Osteoblast (primary cell): Measurements from ENCODE around the gene CALN1. TPM values are rescaled to one million over a fixed set of nuclear protein-coding genes. Genes with fewer than 3 reads are reported as not detected.

Experiments used
- DNase-seq: peaks from one replicate; pipeline ENCODE4 v3.0.0; 2011; ENCODE audit warnings: low spot score, mixed read lengths; ENCODE audit not compliant: insufficient read length; ENCODE audit errors: missing footprints
- H2AFZ ChIP-seq: 2 replicates; pipeline ENCODE4 v1.6.0; 2011; ENCODE audit warnings: mild to moderate bottlenecking, low read length
- H3K27ac ChIP-seq: 2 replicates; pipeline ENCODE4 v1.5.1; 2011; ENCODE audit warnings: mild to moderate bottlenecking, low read depth, low read length, moderate library complexity
- H3K27me3 ChIP-seq: 2 replicates; pipeline ENCODE4 v1.6.0; 2012; ENCODE audit warnings: mild to moderate bottlenecking, control low read depth, inconsistent platforms, low read length, moderate library complexity; ENCODE audit not compliant: insufficient read depth
- H3K36me3 ChIP-seq: 2 replicates; pipeline ENCODE4 v1.5.1; 2011; ENCODE audit warnings: mild to moderate bottlenecking, low read length, control low read depth, moderate library complexity; ENCODE audit not compliant: insufficient read depth
- H3K4me1 ChIP-seq: 2 replicates; pipeline ENCODE4 v1.5.1; 2011; ENCODE audit warnings: mild to moderate bottlenecking, low read length, control low read depth, moderate library complexity; ENCODE audit not compliant: insufficient read depth
- H3K4me2 ChIP-seq: 2 replicates; pipeline ENCODE4 v1.6.0; 2011; ENCODE audit warnings: mild to moderate bottlenecking, low read length; ENCODE audit not compliant: insufficient read depth
- H3K4me3 ChIP-seq: fragments of 200-600 bp; sonication (generic); 3 replicates; pipeline ENCODE4 v1.5.1; 2012; ENCODE audit warnings: mild to moderate bottlenecking, low read length, inconsistent platforms; ENCODE audit not compliant: insufficient read depth
- H3K79me2 ChIP-seq: 2 replicates; pipeline ENCODE4 v1.6.0; 2012; ENCODE audit warnings: mild to moderate bottlenecking, low read length, control low read depth, inconsistent platforms; ENCODE audit not compliant: insufficient read depth
- H3K9me3 ChIP-seq: 2 replicates; pipeline ENCODE4 v1.5.1; 2011; ENCODE audit warnings: low read depth, low read length, control low read depth
- H4K20me1 ChIP-seq: 2 replicates; pipeline ENCODE4 v1.6.0; 2012; ENCODE audit warnings: mild to moderate bottlenecking, low read length, control low read depth; ENCODE audit not compliant: insufficient read depth
- CTCF ChIP-seq: IDR thresholded peaks from 2 replicates; pipeline ENCODE4 v1.5.1; 2011; ENCODE audit warnings: mild to moderate bottlenecking, low read depth, low read length, moderate library complexity; ENCODE audit errors: extremely low read depth
- total RNA-seq: library from RNA; depleted of rRNA; stranded (reverse); fragments of >200 nt; gene quantifications from 2 replicates; pipeline ENCODE4 v1.2.3, GENCODE V29; 2012

The CALN1 gene
- total RNA-seq, 1 donor, result not detected

DNA sequence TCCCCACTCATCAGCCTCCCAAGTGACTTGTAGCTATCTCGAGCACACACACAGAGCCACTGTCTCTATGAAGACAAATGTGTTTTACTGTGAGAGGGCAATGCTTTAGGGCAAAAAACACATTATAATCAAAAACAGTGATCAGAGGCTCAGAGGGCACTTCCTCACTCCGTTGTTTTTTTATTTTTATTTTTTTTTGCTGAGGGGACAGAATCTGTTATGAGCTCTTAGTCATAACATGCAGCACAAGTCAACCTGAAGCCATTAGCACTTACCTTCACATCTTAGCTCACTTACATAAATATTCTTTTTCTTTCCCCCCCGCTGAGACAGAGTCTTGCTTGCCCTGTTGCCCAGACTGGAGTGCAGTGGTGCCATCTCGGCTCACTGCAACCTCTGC lies 157.7 kb downstream of the CALN1 start:
- Histone ChIP-seq H3K9me3 (no peaks in the 10 kb centered on the region), H4K20me1 (no peaks in the 10 kb centered on the region), H3K4me2 (no peak overlapping the region), H3K4me1 (no peaks in the 10 kb centered on the region), H3K4me3 (no peak overlapping the region), H3K27ac (no peak overlapping the region), H3K27me3 (no peaks in the 10 kb centered on the region), H3K36me3 (no peaks in the 10 kb centered on the region), H3K79me2 (no peaks in the 10 kb centered on the region), H2AFZ (no peak overlapping the region)
- DNase-seq, result no peak
- TF ChIP-seq CTCF, result no peak

DNA sequence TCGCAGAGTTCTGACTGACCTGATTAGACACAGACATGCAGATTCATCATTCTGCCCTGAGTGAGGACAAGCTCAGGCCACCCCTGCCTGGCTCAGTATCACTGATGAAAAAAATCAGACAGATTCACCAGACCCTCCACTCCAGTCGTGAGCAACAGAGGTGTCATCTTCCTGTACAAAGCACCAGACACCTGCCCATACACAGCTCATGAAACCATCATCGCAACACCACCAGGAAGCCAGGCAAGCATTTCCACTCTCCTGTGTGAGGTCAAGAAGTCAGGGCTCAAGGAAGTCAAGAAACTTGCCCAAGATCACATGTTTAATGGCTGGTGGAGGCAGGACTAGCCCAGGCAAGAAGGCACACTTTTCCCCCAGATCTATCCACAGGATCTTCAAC lies 163.0 kb downstream of the CALN1 start:
- H3K27me3 ChIP-seq, result no peaks in the 10 kb centered on the region
- H3K4me2 ChIP-seq, result no peak overlapping the region
- H3K4me1 ChIP-seq, result no peaks in the 10 kb centered on the region
- TF ChIP-seq CTCF, result no peak
- no peaks in the 10 kb centered on the region for H3K36me3 ChIP-seq
- no peaks in the 10 kb centered on the region for H3K9me3 ChIP-seq
- no peak overlapping the region for H2AFZ ChIP-seq
- H3K27ac ChIP-seq, result no peak overlapping the region
- no peak overlapping the region for H3K4me3 ChIP-seq
- no peaks in the 10 kb centered on the region for H3K79me2 ChIP-seq
- DNase-seq, result no peak
- H4K20me1 ChIP-seq, result no peaks in the 10 kb centered on the region

DNA sequence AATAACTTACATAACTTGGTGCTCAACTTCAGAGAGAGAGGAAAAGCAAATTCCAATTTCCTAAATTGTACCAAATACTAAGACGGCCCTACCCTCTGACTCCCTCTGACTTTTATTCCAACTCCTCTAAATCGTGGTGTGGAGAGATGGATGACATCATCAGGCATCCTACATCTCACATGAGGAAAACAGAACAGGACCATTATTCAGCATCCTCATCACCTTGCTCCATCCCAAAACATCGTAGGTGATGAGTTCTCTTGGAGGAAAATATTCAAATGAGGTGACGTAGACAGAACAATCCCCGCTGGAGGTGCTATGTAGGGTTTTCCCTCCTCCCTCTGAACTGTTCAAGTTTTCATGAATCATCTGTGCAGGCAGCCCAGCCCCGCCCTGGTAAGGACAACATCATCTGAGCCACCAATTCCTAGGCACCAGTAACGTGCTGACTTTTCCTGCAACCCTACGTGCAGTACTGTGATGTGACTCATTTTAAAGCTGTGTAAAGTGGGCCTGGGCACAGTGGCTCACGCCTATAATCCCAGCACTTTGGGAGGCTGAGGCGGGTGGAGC lies 167.2 kb downstream of the CALN1 start:
- H2AFZ ChIP-seq, result no peak overlapping the region
- no peak overlapping the region for H3K4me2 ChIP-seq
- no peaks in the 10 kb centered on the region for H3K4me1 ChIP-seq
- H3K27me3 ChIP-seq, result no peaks in the 10 kb centered on the region
- no peak for DNase-seq
- H4K20me1 ChIP-seq, result no peaks in the 10 kb centered on the region
- no peaks in the 10 kb centered on the region for H3K79me2 ChIP-seq
- H3K36me3 ChIP-seq, result no peaks in the 10 kb centered on the region
- TF ChIP-seq CTCF, result no peak
- H3K4me3 ChIP-seq, result no peak overlapping the region
- H3K27ac ChIP-seq, result no peak overlapping the region
- H3K9me3 ChIP-seq, result no peaks in the 10 kb centered on the region

DNA sequence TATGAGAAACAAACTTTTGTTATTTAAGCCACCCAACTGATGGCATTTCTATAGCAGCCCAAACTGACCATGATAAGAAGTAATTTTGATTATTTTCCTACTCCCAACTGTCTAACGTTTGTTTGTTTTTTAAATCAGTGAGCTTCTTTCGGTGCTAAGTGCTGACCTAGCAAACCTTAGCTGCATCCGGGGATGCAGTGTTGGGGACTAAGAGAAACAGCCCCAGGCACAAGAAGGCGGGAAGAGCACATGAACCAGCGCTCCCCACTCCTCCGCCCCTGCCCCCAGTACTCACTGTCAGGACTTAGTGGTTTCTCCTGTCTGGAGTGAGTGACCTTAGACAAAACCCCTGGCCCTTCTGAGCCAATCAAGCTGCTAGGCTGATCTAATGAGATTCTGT lies 168.8 kb downstream of the CALN1 start:
- H4K20me1 ChIP-seq, result no peaks in the 10 kb centered on the region
- DNase-seq, result no peak
- no peaks in the 10 kb centered on the region for H3K9me3 ChIP-seq
- no peak overlapping the region for H3K4me2 ChIP-seq
- no peak for TF ChIP-seq CTCF
- H3K79me2 ChIP-seq, result no peaks in the 10 kb centered on the region
- H3K36me3 ChIP-seq, result no peaks in the 10 kb centered on the region
- no peaks in the 10 kb centered on the region for H3K27me3 ChIP-seq
- H3K4me3 ChIP-seq, result no peak overlapping the region
- H2AFZ ChIP-seq, result no peak overlapping the region
- no peaks in the 10 kb centered on the region for H3K4me1 ChIP-seq
- no peak overlapping the region for H3K27ac ChIP-seq
